ENCODE data around the gene TAS2R50.

TAS2R50 gene

GRCh38 chr12:10952645-10953044, 34.1 kb downstream of the TAS2R50 start:
- no peak for DNase-seq (ENCODE audit: low read depth)

GRCh38 chr12:10943167-10943566, 43.5 kb downstream of the TAS2R50 start:
- DNase-seq (ENCODE audit: low read depth) = no peak

- no peak for DNase-seq (ENCODE audit: low read depth)
Measured at GRCh38 chr12:10941916-10942607, 44.6 kb downstream of the TAS2R50 start.

GRCh38 chr12:10941369-10941768, 45.3 kb downstream of the TAS2R50 start:
- DNase-seq (ENCODE audit: low read depth) = no peak

DNA sequence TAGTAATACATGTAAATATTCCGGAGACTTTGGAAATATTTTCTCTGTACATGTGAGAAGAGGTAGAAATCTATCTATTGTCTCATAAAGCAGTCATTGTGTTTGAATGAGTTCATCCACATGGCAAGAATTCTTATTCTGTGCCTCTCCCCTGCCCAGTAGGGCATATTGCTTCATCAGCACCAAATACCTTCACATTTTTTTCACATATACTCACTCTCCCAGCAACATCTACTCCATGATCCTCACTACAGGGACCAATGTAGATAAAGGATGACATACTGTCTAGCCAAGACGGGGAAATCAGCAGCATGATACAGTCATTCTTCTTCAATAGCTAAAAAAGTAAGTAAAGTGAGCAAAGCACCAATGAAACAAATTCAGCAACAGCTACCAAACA, 46.3 kb downstream of the TAS2R50 start:
- DNase-seq (ENCODE audit: low read depth) = peak; percentile 71

GRCh38 chr12:10939163-10939562, 47.5 kb downstream of the TAS2R50 start, which contains the start of gene TAS2R14:
TAS2R14 (minus strand) TSS chr12:10939263; CDS start chr12:10939207, 56 bp downstream.
- no peak for DNase-seq (ENCODE audit: low read depth)

GRCh38 chr12:10936506-10936905, 50.2 kb downstream of the TAS2R50 start:
- no peak for DNase-seq (ENCODE audit: low read depth)
